Stomach (tissue), 4 donors: ENCODE measurements around the gene RPL5.

Experiments
- EP300 ChIP-seq: sonication (generic); formaldehyde crosslinking; IDR thresholded peaks from one replicate; pipeline ENCODE4 v1.6.1; 2017; ENCODE audit warnings: antibody characterized with exemption
- TF ChIP-seq, protein P1 (sequence below), 7 experiments: fragments of 450-650 bp in 4 of 7; fragments of 200-600 bp in 3 of 7; sonication (generic) in 3 of 7; IDR thresholded peaks; one replicate each; pipeline ENCODE4 v1.5.1; 2016 to 2019; ENCODE audit warnings: antibody characterized with exemption in 7 of 7, control low read depth in 2 of 7, mild to moderate bottlenecking in 1 of 7

DNA sequence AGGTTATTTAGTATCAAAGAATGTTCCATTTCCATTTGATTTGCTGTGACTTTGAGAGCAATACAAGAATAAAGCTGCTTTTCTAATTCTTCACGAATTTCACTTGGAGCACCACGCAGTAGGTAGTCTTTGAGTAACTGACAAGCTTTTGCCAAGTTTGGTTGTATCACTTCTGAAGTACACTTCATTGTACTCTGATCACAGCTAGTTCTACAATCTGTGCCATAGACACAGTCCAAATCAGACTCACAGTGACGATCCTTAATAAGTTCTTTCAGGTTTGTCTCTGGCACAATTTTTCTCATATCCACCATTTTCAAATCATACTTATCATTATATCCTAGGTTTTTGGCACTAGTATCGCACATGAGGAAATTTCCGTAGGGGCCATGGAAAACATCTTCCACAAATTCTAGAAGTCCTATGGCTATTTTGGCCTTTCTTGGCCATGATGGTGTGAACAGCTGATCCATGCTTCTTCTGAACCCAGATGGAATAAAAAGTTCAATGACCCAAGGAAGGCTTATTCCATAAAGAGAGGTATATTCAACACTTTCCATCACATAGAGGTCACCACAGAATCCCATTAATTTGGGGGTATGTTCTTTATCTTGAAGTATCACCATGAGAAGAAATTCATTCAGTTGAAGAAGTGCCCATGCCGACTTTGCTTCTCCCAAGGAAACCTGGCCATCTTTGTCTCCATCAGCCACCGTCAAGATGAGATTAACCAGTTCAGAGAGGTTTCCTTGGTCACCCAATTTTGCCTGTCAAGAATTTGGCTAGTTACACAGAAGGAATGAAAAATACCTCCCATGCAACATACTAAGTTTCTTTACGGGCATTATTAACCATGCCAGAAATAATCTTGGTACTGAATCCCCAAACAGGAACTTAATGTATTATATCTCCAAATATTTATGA lies 11.9 kb downstream of the RPL5 start:
- TF ChIP-seq, protein P1, sequence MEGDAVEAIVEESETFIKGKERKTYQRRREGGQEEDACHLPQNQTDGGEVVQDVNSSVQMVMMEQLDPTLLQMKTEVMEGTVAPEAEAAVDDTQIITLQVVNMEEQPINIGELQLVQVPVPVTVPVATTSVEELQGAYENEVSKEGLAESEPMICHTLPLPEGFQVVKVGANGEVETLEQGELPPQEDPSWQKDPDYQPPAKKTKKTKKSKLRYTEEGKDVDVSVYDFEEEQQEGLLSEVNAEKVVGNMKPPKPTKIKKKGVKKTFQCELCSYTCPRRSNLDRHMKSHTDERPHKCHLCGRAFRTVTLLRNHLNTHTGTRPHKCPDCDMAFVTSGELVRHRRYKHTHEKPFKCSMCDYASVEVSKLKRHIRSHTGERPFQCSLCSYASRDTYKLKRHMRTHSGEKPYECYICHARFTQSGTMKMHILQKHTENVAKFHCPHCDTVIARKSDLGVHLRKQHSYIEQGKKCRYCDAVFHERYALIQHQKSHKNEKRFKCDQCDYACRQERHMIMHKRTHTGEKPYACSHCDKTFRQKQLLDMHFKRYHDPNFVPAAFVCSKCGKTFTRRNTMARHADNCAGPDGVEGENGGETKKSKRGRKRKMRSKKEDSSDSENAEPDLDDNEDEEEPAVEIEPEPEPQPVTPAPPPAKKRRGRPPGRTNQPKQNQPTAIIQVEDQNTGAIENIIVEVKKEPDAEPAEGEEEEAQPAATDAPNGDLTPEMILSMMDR (IDR thresholded peaks at IDR 0.05) = no peak
- TF ChIP-seq EP300 = no peak
